HL-60/S4 treated with retinoic acid at 250 ng/mL for 4 days and 3 days (cell line): ENCODE measurements around the gene ZNF81.

ENCODE experiments used
- in situ Hi-C: fragments of 300-500 bp; cut with MboI; formaldehyde crosslinking; loops from 2 replicates; pipeline ENCODE4 v1.7.0; 2022; ENCODE audit warnings: low sequenced_read_pairs

ZNF81 gene

DNA sequence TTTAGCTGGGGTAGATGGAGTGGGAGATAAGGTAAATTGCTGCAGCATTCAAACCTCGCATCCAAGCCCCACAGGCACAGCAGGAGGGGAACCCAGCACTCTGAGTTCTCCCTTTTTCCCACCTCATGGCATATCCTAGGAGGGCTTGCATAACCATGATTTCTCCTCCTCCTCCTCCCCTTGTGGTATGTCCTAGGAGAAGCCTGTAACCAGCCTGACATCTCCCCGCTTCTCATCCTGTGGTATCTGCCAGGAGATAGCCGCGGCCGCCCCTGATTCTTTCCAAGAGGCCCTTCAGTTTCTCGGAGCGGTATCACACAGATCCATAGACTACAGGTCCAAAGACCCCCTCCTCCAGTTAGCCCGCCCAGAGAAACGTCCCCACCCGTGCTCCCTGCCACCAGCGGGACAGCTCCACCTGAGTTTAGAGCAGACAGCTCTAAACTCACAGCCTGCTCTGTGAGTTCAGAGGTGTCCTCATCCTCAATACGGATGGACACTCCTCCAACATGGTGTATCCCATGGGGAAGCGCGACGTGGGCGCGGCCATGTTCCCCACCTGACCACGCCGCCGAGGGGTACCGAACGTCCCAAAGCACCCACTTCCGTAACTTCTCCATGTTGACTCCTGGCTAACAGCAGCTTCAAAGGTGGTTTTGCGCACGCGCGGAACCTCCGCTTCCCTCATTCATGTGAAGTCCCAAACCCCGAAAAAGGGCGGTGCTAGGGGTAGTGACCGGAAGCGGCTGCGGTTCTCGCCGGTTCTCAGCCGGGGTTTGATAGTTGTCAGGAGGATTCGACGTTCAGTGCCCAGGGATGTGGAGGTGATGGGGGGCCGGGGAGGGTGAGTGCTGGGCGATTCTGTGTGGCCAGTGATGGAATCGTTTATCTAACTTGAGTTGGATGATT is at the start of gene ZNF81:
Gene ZNF81 (plus strand): TSS at position 739 of the 909 bp plus-strand sequence. CDS start 9,366 bp downstream, outside the sequence.
- in situ Hi-C loops, result no loop called here

GRCh38 chrX:47796433-47796906 is 40.2 kb upstream of the ZNF81 start:
- in situ Hi-C loops, result no loop called here

- in situ Hi-C loops, result no loop called here
These were observed 39.6 kb upstream of the ZNF81 start for GRCh38 chrX:47797084-47797483.

GRCh38 chrX:47798861-47799260 is 37.8 kb upstream of the ZNF81 start:
- in situ Hi-C loops, result no loop called here

GRCh38 chrX:47802589-47802988 is 34.1 kb upstream of the ZNF81 start:
- in situ Hi-C loops, result loop anchor here (25.0 kb wide), 1 partner anchor 685 kb away; the partner anchor contains the start of gene FTSJ1

DNA sequence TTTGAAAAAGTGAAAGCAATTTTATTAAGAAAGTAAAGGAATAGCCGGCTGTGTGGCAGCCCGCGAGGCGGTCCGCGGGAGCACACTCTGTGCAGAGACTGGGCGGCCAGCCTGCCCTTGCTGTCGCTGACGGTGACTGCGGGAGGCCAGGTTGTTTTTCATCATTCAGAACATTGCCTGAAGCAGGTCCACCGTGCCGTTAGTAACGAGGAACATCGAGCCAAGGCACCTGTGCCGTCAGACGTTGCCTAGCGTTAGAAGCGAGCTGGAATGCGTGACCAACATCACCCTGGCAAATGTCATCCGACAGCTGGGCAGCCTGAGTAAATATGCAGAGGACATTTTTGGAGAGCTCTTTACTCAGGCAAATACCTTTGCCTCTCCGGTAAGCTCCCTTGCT is 33.6 kb upstream of the ZNF81 start:
- in situ Hi-C loops, result loop anchor here (25.0 kb wide), 1 partner anchor 684 kb away; the partner anchor contains the start of gene FTSJ1

- in situ Hi-C loops, result loop anchor here (25.0 kb wide), 1 partner anchor 683 kb away; the partner anchor contains the start of gene FTSJ1
These were observed 32.4 kb upstream of the ZNF81 start for GRCh38 chrX:47804315-47804714.

DNA sequence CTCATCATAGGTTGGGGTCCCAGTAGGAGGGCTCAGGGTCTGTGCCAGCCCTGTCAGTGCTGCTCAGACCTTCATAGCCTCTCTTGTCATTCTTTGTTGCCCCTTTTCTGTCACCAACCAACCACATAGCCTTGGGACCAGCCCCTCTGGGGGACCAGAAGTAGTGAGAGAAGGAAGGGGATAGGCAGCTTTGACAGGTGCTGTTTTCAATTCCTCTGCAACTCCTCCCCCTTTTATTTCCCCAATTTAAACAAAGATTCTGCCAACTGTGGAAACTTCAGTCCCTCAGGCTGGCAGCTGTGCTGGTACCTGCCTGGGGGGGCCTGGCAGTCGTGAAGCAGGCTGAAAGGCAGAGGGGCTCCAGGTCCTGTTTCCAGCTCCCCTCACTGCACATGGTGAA is 30.9 kb upstream of the ZNF81 start:
- in situ Hi-C loops, result loop anchor here (25.0 kb wide), 1 partner anchor 681 kb away; the partner anchor contains the start of gene FTSJ1

DNA sequence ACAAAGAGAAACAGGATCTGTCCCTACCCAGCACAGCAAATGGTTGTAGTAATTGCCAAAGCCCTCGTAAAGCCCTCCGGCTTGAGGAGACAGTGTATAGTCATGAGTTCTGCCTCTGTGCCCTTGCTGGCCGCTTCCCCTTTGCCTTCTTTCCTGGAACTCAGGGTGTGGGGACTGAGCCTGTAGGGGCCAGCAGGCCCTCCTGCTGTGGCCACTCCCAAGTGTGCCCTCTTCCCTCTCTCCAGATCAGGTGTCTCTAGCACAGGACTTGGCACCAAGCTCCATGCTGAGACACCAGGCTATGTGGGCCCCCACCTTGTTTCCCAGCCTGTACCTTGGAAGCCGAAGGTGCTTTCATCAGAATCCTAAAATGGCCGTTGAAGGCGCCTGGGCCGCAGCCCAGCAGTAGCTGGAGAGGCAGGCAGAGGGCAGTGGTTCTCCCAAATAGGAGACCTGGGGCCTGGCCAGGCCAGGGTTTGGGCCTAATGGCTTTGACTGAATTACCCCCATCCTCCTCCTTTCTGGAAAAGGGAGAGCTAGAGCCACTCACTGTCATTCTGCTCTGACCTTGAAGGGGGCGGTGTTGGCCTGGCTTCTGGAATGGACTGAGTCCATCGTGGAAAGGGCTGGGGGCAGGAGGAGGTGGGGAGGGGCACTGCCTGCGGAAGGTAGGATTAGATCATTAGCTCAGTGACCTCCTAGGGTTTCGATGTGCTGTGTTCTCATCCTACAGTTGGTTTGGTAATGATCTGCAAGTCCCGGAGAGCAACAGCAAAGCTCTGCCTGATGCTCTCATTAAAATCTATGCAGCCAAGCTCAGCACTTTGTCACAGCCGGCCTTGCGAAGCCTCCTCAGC is 30.1 kb upstream of the ZNF81 start:
- in situ Hi-C loops, result loop anchor here (25.0 kb wide), 1 partner anchor 681 kb away; the partner anchor contains the start of gene FTSJ1

DNA sequence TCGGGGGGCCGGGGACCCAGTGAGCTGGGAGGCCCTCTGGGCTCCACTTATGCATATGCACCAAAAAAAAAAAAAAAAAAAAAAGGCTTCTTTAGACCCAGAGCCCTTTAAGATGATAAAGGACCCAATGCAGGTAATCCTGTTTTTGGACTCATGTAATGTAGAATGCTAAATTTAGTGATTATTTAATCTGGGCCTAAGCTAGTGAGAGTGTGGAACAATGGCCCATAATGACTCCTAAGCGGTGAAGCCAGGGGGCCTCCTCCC is 29.5 kb upstream of the ZNF81 start:
- in situ Hi-C loops, result loop anchor here (25.0 kb wide), 1 partner anchor 680 kb away; the partner anchor contains the start of gene FTSJ1

GRCh38 chrX:47807548-47807947 is 29.2 kb upstream of the ZNF81 start:
- in situ Hi-C loops, result loop anchor here (25.0 kb wide), 1 partner anchor 680 kb away; the partner anchor contains the start of gene FTSJ1

GRCh38 chrX:47808904-47809788 is 27.6 kb upstream of the ZNF81 start:
- in situ Hi-C loops, result loop anchor here (25.0 kb wide), 1 partner anchor 678 kb away; the partner anchor contains the start of gene FTSJ1

DNA sequence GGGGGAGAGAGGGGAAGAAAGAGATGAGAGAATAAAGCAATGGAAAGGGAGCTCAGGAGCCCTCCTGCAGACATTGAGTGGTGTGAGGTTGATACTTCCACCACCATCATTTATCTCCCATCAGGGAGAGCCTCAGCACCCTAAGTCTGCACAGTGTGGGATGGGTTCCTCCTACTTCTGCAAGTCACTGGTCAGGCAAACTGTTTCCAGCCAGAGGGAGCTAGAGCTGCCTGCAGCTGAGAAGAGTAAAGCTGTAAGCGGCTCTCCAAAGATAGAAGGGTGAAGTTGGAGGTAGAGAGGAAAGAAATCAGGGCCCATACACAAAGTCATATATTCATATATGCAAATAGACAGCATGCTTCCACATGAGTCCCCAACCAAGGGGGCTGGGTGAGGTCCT is 21.9 kb upstream of the ZNF81 start:
- in situ Hi-C loops, result loop anchor here (25.0 kb wide), 1 partner anchor 672 kb away; the partner anchor contains the start of gene FTSJ1

- in situ Hi-C loops, result loop anchor here (25.0 kb wide), 1 partner anchor 671 kb away; the partner anchor contains the start of gene FTSJ1
These were observed 20.5 kb upstream of the ZNF81 start for GRCh38 chrX:47815901-47816845.

DNA sequence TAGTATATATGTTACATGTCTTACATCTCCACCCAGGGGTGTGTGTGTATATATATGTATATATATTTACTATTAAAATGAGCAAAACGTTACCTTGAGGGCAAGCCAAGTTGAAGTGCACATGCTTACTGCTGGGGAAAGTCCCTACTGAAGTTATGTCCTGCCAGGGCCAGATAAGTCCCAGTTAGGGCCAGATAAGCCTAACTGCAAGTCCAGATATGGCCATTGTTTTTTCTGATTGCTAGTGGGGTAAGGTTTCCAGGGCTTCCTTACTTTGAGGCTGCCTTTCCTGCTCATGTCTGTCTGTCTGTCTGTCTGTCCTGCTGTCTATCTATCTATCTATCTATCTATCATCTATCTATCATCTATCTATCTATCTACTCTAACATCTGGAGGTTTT is 19.3 kb upstream of the ZNF81 start:
- in situ Hi-C loops, result loop anchor here (25.0 kb wide), 1 partner anchor 670 kb away; the partner anchor contains the start of gene FTSJ1

DNA sequence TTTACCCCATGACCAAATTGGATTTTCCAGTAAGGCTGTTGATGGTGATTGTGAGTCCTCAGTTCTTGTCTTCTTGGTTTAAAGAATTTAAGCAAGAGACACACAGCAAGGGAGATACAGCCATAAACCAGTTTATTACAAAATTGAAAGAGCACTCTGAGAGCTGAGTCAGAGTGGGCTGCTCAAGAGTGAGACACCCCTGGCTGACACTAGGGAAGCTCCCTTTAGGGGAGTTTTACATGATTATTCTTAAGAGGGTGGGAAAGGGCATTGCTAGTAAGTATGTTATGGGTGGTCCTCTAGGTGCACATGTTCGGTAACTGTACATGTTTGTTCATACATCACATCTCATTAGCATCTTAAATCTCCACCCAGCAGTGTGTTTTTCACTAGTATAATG is 18.8 kb upstream of the ZNF81 start:
- in situ Hi-C loops, result loop anchor here (25.0 kb wide), 1 partner anchor 669 kb away; the partner anchor contains the start of gene FTSJ1

DNA sequence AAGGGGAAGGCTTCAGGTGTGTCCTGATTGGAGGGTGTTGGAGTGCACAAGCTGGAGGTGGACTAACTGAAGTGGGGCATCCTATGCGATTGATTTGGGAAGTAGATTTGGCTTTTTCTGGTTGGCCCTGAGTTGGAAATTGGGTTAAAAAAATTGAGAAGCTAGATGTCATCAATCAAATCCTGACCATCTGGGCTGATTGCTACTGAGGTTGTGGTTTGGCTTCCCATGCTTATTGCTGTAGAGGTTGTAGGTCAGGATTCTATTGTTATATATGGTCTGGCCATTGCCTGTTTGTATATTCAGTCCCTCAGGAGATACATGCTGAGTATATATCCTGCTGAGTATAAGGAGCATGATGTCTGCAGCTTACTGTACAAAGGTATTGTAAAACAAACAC is 7.7 kb upstream of the ZNF81 start:
- in situ Hi-C loops, result no loop called here

DNA sequence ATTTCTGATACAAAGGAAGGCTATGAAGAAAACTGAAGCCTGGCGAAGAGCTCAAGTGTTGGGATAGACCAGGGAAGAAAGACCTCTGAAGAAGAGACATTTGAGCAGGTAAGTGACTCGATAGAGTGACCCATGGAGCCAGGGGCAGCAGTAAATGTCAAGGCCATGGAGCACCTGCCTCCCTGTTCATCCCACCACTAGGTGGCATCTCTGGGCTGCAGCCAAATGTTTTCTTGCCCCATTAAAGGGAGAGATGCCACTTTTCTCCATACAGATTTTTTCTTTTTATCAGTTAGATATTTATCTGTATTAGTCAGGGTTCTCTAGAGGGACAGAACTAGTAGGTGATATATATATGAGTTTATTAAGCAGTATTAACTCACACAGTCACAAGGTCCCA is 4.9 kb upstream of the ZNF81 start:
- in situ Hi-C loops, result no loop called here

- in situ Hi-C loops, result no loop called here
These were observed 1.7 kb downstream of the ZNF81 start for GRCh38 chrX:47838361-47838760.
